C4-2B (cell line): ENCODE results near the gene ANKRD33B.

Source experiments
- ZFX ChIP-seq: fragments of 450-650 bp; IDR thresholded peaks from 2 replicates; pipeline ENCODE4 v1.6.1; 2017
- TF ChIP-seq, protein P1 (sequence below): fragments of 450-650 bp; conservative IDR thresholded peaks from 2 replicates; pipeline ENCODE4 v1.5.1; 2017; ENCODE audit warnings: mild to moderate bottlenecking

GRCh38 chr5:10634562-10634961 is 70.7 kb downstream of the ANKRD33B start:
- TF ChIP-seq, protein P1, sequence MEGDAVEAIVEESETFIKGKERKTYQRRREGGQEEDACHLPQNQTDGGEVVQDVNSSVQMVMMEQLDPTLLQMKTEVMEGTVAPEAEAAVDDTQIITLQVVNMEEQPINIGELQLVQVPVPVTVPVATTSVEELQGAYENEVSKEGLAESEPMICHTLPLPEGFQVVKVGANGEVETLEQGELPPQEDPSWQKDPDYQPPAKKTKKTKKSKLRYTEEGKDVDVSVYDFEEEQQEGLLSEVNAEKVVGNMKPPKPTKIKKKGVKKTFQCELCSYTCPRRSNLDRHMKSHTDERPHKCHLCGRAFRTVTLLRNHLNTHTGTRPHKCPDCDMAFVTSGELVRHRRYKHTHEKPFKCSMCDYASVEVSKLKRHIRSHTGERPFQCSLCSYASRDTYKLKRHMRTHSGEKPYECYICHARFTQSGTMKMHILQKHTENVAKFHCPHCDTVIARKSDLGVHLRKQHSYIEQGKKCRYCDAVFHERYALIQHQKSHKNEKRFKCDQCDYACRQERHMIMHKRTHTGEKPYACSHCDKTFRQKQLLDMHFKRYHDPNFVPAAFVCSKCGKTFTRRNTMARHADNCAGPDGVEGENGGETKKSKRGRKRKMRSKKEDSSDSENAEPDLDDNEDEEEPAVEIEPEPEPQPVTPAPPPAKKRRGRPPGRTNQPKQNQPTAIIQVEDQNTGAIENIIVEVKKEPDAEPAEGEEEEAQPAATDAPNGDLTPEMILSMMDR = no peak
- TF ChIP-seq ZFX = no peak
